Mesenchymal stem cell (in vitro differentiated cells and primary cell): ENCODE measurements around the gene PAGE2B.
"Not testable (repeated sequence)": the region's sequence is repeated elsewhere in the genome, so short reads cannot be mapped to it uniquely, and the experiment has no call there.

Source experiments
- DNase-seq: peaks from one replicate; pipeline ENCODE4 v3.0.0-alpha.2; 2013
- H2AFZ ChIP-seq: one replicate; pipeline ENCODE4 v1.6.1; 2013; ENCODE audit warnings: low read depth, mild to moderate bottlenecking, control low read depth, inconsistent platforms, low read length, moderate library complexity
- H2AK5ac ChIP-seq: 2 replicates; pipeline ENCODE4 v1.6.1; 2013; ENCODE audit warnings: low read length, moderate library complexity, mild to moderate bottlenecking, inconsistent platforms; ENCODE audit not compliant: severe bottlenecking
- H2BK120ac ChIP-seq: one replicate; pipeline ENCODE4 v1.6.1; 2013; ENCODE audit warnings: low read depth, mild to moderate bottlenecking, inconsistent platforms, low read length, moderate library complexity
- H2BK12ac ChIP-seq, 2 experiments: one replicate each; pipeline ENCODE4 v1.6.1; 2013; ENCODE audit warnings: inconsistent platforms in 2 of 2, low read length in 2 of 2, mild to moderate bottlenecking in 2 of 2, moderate library complexity in 2 of 2, control low read depth in 1 of 2
- H2BK15ac ChIP-seq: one replicate; pipeline ENCODE4 v1.6.1; 2013; ENCODE audit warnings: mild to moderate bottlenecking, low read depth, inconsistent platforms; ENCODE audit not compliant: poor library complexity, severe bottlenecking
- H2BK5ac ChIP-seq: 2 replicates; pipeline ENCODE4 v1.6.1; 2013; ENCODE audit warnings: low read depth, mild to moderate bottlenecking, low read length, control low read depth, inconsistent platforms; ENCODE audit not compliant: poor library complexity, severe bottlenecking
- H3K14ac ChIP-seq, 2 experiments: one replicate each; pipeline ENCODE4 v1.6.1; 2013; ENCODE audit warnings: inconsistent platforms in 2 of 2, low read length in 2 of 2, control low read depth in 1 of 2, mild to moderate bottlenecking in 1 of 2, moderate library complexity in 1 of 2
- H3K18ac ChIP-seq, 2 experiments: one replicate each; pipeline ENCODE4 v1.6.1; 2013; ENCODE audit warnings: inconsistent platforms in 2 of 2, low read length in 2 of 2, control low read depth in 1 of 2, low read depth in 1 of 2, mild to moderate bottlenecking in 1 of 2
- H3K23ac ChIP-seq, 2 experiments: one replicate each; pipeline ENCODE4 v1.6.1; 2013; ENCODE audit warnings: inconsistent platforms in 2 of 2, low read length in 2 of 2, mild to moderate bottlenecking in 2 of 2, moderate library complexity in 2 of 2, control low read depth in 1 of 2
- H3K27ac ChIP-seq: 2 replicates; pipeline ENCODE4 v1.5.1; 2013; ENCODE audit warnings: mild to moderate bottlenecking, moderate library complexity, low read length, control low read depth, inconsistent platforms; ENCODE audit not compliant: poor library complexity, severe bottlenecking
- H3K27me3 ChIP-seq, 2 experiments: 2 replicates each; pipeline versions ENCODE4 v1.6.1 to v1.7.0; 2013; ENCODE audit warnings: low read length in 2 of 2, mild to moderate bottlenecking in 2 of 2, moderate library complexity in 2 of 2, control low read depth in 1 of 2, inconsistent platforms in 1 of 2; ENCODE audit not compliant: control insufficient read depth in 1 of 2, insufficient read depth in 1 of 2
- H3K36me3 ChIP-seq, 2 experiments: 2 replicates each; pipeline versions ENCODE4 v1.6.1 to v1.7.0; 2013; ENCODE audit warnings: low read length in 2 of 2, control low read depth in 1 of 2, inconsistent platforms in 1 of 2, low read depth in 1 of 2, mild to moderate bottlenecking in 1 of 2; ENCODE audit not compliant: insufficient read depth in 2 of 2, control insufficient read depth in 1 of 2
- H3K4ac ChIP-seq, 2 experiments: one replicate each; pipeline ENCODE4 v1.6.1; 2013; ENCODE audit warnings: inconsistent platforms in 2 of 2, low read length in 2 of 2, mild to moderate bottlenecking in 2 of 2, moderate library complexity in 2 of 2, control low read depth in 1 of 2, low read depth in 1 of 2
- H3K4me1 ChIP-seq: 2 replicates; pipeline ENCODE4 v1.6.1; 2013; ENCODE audit warnings: low read depth, low read length, control low read depth; ENCODE audit not compliant: control insufficient read depth, insufficient read depth
- H3K4me2 ChIP-seq: 2 replicates; pipeline ENCODE4 v1.6.1; 2013; ENCODE audit warnings: low read length, mild to moderate bottlenecking, inconsistent platforms; ENCODE audit not compliant: poor library complexity, severe bottlenecking
- H3K4me3 ChIP-seq, 2 experiments: 2 replicates each; pipeline versions ENCODE4 v1.5.1 to v1.7.0; 2013; ENCODE audit warnings: low read length in 2 of 2, mild to moderate bottlenecking in 2 of 2, control low read depth in 1 of 2, low read depth in 1 of 2; ENCODE audit not compliant: insufficient read depth in 1 of 2
- H3K79me1 ChIP-seq: replicated peaks from 2 replicates; pipeline ENCODE4 v1.6.1; 2013; ENCODE audit warnings: mild to moderate bottlenecking, control low read depth, low read length, inconsistent platforms; ENCODE audit not compliant: poor library complexity, severe bottlenecking
- H3K9ac ChIP-seq: 2 replicates; pipeline ENCODE4 v1.7.0; 2013; ENCODE audit warnings: mild to moderate bottlenecking, low read length, moderate library complexity
- H3K9me3 ChIP-seq: 2 replicates; pipeline ENCODE4 v1.7.0; 2013; ENCODE audit warnings: mild to moderate bottlenecking, low read length; ENCODE audit not compliant: control insufficient read depth
- H4K8ac ChIP-seq: one replicate; pipeline ENCODE4 v1.6.1; 2013; ENCODE audit warnings: inconsistent platforms, mild to moderate bottlenecking, low read length, moderate library complexity
- H4K91ac ChIP-seq: one replicate; pipeline ENCODE4 v1.6.1; 2013; ENCODE audit warnings: mild to moderate bottlenecking, low read length, inconsistent platforms
- WGBS: methylation state at CpG from one replicate; pipeline ENCODE4 v1.1.7; 2013; ENCODE audit warnings: mixed read lengths; 5-methylcytosine and 5-hydroxymethylcytosine counted together

Gene PAGE2B

DNA sequence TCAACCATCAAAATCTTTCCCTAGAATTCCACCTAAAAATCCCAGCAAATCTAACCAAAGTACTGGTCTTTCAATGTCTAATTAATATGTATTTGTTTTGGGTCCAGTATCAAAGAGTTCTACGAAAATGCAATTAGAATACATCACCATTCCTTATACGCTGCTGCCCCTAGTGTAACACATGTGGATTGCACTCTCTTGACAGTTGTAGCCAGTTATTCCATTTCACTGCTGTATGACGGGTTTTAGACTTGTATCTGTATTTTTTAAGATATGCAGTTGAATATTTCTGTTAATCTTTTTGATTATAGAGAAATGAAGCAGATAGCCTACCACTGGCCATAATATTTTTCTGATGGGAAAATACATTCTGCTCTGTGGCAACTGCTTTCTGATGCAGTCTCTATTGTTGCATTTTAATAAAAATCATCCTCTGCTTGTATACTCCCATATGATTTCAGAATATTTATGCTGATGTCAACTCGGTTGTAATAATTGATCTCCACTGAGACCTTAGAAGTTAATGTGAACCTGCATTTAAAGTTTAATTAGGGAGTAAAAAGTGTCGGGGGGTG, 17.1 kb upstream of the PAGE2B start:
- Histone ChIP-seq H3K4ac (no peak overlapping the region), H3K4me1 (no peaks in the 10 kb centered on the region), H3K9ac (no peak overlapping the region), H3K27ac (no peak overlapping the region), H3K18ac (no peak overlapping the region), H2AFZ (no peak overlapping the region), H3K23ac (no peak overlapping the region), H4K91ac (no peak overlapping the region), H3K27me3 (peaks cover 0 to 12% of the 10 kb centered on the region in 2 experiments), H2AK5ac (no peak overlapping the region), H3K9me3 (no peaks in the 10 kb centered on the region), H2BK5ac (no peak overlapping the region), H4K8ac (no peak overlapping the region), H3K79me1 (no peaks in the 10 kb centered on the region), H3K36me3 (no peaks in the 10 kb centered on the region), H2BK15ac (no peak overlapping the region), H2BK120ac (no peak overlapping the region), H2BK12ac (no peak overlapping the region), H3K4me2 (no peak overlapping the region), H3K4me3 (no peak overlapping the region), H3K14ac (no peak overlapping the region)
- WGBS: 20% methylated on average over 1 of the region's 5 CpGs
- peak; percentile 35 for DNase-seq

DNA sequence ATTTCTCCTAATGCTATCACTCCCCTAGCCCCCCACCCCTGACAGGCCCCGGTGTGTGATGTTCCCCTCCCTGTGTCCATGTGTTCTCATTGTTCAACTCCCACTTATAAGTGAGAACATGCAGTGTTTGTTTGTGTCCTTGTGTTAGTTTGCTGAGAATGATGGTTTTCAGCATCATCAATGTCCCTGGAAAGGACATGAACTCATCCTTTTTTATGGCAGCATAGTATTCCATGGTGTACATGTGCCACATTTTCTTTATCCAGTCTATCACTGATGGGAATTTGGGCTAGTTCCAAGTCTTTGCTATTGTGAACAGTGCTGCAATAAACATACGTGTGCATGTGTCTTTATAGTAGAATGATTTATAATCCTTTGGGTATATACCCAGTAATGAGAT, 7.7 kb upstream of the PAGE2B start:
- not testable (repeated sequence) for H3K18ac ChIP-seq, H2BK12ac ChIP-seq, H2AFZ ChIP-seq, H3K4me2 ChIP-seq, H3K9me3 ChIP-seq, H4K91ac ChIP-seq, H3K4ac ChIP-seq, H2AK5ac ChIP-seq, DNase-seq, H2BK120ac ChIP-seq, H3K14ac ChIP-seq, H4K8ac ChIP-seq, H2BK15ac ChIP-seq, H3K4me3 ChIP-seq, H3K9ac ChIP-seq, H2BK5ac ChIP-seq, H3K27me3 ChIP-seq, H3K27ac ChIP-seq, H3K79me1 ChIP-seq, H3K36me3 ChIP-seq, H3K23ac ChIP-seq, H3K4me1 ChIP-seq
- WGBS: no CpG with 5 or more reads among the region's 2 CpGs

DNA sequence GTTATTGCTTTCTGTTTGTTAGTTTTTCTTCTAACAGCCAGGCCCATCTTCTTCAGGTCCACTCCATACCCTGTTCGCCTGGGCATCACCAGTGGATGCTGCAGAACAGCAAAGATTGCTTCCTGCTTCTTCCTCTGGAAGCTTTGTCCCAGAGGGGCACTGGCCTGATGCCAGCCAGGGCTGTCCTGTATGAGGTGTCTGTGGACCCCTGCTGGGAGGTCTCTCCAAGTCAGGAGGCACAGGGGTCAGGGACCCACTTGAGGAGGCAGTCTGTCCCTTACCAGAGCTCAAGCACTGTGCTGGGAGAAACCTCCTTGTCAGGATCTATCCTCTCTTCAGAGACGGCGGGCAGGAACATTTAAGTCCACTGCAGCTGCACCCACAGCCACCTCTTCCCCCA, 2.5 kb upstream of the PAGE2B start:
- H4K91ac ChIP-seq: no peak overlapping the region
- H3K4me2 ChIP-seq: no peak overlapping the region
- H3K23ac ChIP-seq: no peak overlapping the region
- DNase-seq: no peak
- H2BK12ac ChIP-seq: no peak overlapping the region
- no peaks in the 10 kb centered on the region for H3K4me1 ChIP-seq
- H3K18ac ChIP-seq: no peak overlapping the region
- H3K4ac ChIP-seq: no peak overlapping the region
- no peak overlapping the region for H3K9ac ChIP-seq
- WGBS: 97% methylated on average over 3 of the region's 3 CpGs
- no peak overlapping the region for H2BK120ac ChIP-seq
- no peak overlapping the region for H3K14ac ChIP-seq
- no peak overlapping the region for H2BK15ac ChIP-seq
- H3K9me3 ChIP-seq: no peaks in the 10 kb centered on the region
- H4K8ac ChIP-seq: no peak overlapping the region
- H2AFZ ChIP-seq: no peak overlapping the region
- H3K79me1 ChIP-seq: no peaks in the 10 kb centered on the region
- no peak overlapping the region for H3K27ac ChIP-seq
- no peak overlapping the region for H2AK5ac ChIP-seq
- peaks cover 0 to 7% of the 10 kb centered on the region in 2 experiments for H3K27me3 ChIP-seq
- no peak overlapping the region for H2BK5ac ChIP-seq
- no peaks in the 10 kb centered on the region for H3K36me3 ChIP-seq
- no peak overlapping the region for H3K4me3 ChIP-seq

DNA sequence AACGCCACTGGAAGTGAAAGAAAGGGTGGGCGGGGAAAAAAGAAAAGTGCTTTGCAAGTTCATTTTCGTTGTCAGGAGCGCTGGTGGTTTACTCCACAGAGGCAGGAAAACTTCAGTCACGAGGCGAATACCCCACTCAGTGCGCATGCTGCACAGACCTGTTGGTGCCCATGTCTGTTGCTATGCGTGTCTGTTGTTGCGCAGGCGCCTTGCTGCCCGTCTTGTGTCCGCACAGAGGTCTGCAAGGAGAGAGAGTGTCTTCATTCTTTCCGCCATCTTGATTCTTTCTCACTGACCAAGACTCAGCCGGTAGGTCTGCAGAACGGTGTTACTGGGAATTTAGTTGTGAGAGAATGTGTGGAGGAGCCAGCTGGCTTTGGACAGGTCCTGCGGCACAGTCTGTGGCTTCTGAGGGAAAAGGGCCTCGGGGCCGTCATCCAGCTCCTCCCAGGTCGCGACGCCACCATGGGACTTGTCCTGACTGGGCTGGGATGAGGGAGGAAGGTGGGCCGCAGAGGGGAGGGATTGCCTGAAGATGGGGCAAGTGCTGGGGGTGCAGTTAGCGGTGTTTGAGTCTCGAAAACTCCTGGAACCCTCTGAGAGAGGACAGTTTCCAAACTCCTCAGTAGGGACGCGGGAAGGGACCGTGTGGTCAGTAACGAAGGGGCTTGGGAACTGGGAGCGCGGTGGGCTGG, 14.1 kb downstream of the PAGE2B start, which contains the start of gene PAGE2:
Gene PAGE2 (plus strand): TSS at position 224 of the 695 bp plus-strand sequence. CDS start 1,003 bp downstream, outside the sequence.
- Histone ChIP-seq H3K36me3 (no peaks in the 10 kb centered on the region), H2BK12ac (no peak within 1 kb of the TSS), H2AFZ (no peak within 1 kb of the TSS), H3K18ac (no peak within 1 kb of the TSS), H2BK5ac (no peak within 1 kb of the TSS), H3K23ac (no peak within 1 kb of the TSS), H4K8ac (no peak within 1 kb of the TSS), H3K4ac (no peak within 1 kb of the TSS), H3K4me3 (no peak within 1 kb of the TSS), H2BK120ac (no peak within 1 kb of the TSS), H3K4me1 (no peaks in the 10 kb centered on the region), H2AK5ac (no peak within 1 kb of the TSS), H3K9ac (no peak within 1 kb of the TSS), H3K14ac (no peak within 1 kb of the TSS), H3K4me2 (no peak within 1 kb of the TSS), H3K27me3 (no peaks in the 10 kb centered on the region), H3K9me3 (peaks cover 7% of the 10 kb centered on the region), H4K91ac (no peak within 1 kb of the TSS), H3K27ac (no peak within 1 kb of the TSS), H2BK15ac (no peak within 1 kb of the TSS), H3K79me1 (no peaks in the 10 kb centered on the region)
- WGBS: 96% methylated on average over 30 of the region's 30 CpGs
- no peak for DNase-seq
